Middle frontal gyrus (tissue), 1 donor: ENCODE data around the gene BLNK.

ENCODE experiments used
- DNase-seq: peaks from one replicate; pipeline ENCODE4 v3.0.0-alpha.2; 2015; ENCODE audit warnings: low spot score; ENCODE audit errors: extremely low spot score

The BLNK gene

GRCh38 chr10:96288151-96288621, 16.8 kb upstream of the BLNK start:
- DNase-seq, result no peak

GRCh38 chr10:96287392-96288105, 16.2 kb upstream of the BLNK start:
- no peak for DNase-seq

- DNase-seq, result no peak
Observed at GRCh38 chr10:96285331-96285752, 14.0 kb upstream of the BLNK start.

- no peak for DNase-seq
Observed at GRCh38 chr10:96283756-96284155, 12.4 kb upstream of the BLNK start.

- no peak for DNase-seq
Observed at GRCh38 chr10:96283351-96283750, 12.0 kb upstream of the BLNK start.

DNA sequence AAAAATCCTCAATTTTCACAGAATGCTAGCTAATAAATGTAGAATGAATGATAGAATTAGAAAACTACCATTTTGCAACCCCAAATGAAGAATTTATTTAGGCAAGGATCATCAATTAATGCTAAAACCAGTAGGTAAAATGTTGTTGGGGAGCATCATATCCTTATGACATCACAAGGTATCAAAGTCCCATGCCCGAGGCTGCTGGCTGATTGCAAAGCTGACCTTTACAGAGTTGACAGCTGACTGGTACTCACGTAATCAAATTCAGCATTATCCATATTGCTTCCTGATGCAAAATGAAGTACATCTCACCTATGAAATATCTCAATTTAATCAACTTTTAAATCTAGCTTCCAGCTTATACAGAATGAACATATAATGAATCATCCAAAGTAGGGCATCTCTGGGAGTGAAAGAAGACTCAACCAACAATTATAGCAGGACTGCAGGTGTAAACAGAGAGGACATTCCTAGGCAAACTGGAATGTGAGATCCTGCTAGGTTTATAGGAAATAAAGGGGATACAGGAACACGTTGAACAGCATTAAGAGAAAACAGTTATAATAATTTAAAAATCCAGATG, 10.2 kb upstream of the BLNK start:
- no peak for DNase-seq

GRCh38 chr10:96280859-96281258, 9.5 kb upstream of the BLNK start:
- DNase-seq, result no peak

- DNase-seq, result no peak
Observed at GRCh38 chr10:96279191-96279641, 7.8 kb upstream of the BLNK start.

DNA sequence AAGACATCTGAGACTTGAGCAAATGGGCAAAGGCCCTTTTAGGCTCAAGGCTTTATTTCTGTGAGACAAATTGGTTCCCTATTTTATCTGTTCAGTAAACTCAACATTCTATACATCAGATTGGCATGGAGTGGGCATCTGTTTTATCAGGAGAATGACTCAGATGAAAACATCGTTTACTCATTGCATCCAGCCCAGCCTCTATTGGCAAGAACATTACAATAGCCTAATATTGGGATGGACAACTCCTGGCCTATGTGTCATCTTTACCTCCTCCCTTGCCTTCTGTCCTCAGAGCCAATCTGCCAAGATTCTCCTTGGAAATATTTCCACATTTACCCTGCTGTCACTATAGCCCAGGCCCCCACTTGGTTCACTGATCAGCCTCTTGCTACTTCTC, 5.5 kb upstream of the BLNK start:
- DNase-seq, result no peak

- no peak for DNase-seq
Observed at GRCh38 chr10:96276426-96276825, 5.1 kb upstream of the BLNK start.

DNA sequence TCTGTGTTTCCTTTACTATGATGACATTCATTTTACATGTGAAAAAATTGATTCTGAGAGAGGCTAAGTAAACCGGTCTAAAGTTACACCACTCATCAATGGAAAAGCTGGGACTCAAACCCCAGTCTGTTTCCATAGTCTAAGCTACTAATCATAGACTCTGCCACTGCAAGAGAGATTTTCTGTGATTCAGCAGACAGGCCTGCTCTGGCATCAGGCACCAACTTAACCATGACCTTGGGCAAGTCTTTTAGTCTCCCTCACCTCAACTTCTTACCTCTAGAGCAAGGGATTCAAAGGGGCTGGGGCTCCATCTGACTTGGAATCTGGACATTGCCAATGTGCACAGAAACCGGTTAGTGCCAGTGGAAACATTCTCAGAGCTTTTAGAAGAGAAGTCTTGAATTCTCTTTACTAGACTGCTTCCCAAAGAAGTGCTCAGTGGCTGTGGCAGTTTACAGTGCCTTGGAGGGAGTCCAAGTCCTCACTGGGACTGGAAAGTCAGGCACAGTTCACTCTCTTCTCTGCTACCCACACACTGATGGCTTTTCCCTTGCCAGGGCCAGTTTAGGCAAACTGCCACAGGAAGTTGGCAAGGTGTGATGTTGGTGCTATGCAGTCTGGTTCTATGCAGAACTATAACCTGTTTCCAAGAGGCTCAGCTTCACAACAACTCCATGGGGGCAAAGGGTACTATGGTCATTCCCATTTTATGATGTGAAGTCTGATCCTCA, 4.5 kb upstream of the BLNK start:
- no peak for DNase-seq

- no peak for DNase-seq
Observed at GRCh38 chr10:96272316-96273280, 1.2 kb upstream of the BLNK start.

DNA sequence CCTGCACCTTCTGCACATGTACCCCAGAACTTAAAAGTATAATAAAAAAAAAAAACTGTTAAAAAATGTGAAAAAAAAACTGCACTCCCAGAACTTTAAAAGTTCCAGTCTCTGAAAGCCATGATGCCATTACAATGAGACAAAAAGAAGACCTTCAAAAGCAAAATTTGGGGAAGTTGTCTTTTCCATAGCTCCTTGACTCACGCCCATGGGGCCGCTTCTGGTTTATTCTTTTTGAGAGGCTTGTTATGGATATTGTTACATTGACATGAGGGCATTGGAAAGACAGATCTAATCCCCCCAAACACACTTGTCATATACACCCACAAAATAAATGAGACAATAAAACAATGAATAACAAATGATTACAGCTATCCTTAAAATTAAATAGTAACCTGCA, 798 bp downstream of the BLNK start:
- DNase-seq, result no peak

DNA sequence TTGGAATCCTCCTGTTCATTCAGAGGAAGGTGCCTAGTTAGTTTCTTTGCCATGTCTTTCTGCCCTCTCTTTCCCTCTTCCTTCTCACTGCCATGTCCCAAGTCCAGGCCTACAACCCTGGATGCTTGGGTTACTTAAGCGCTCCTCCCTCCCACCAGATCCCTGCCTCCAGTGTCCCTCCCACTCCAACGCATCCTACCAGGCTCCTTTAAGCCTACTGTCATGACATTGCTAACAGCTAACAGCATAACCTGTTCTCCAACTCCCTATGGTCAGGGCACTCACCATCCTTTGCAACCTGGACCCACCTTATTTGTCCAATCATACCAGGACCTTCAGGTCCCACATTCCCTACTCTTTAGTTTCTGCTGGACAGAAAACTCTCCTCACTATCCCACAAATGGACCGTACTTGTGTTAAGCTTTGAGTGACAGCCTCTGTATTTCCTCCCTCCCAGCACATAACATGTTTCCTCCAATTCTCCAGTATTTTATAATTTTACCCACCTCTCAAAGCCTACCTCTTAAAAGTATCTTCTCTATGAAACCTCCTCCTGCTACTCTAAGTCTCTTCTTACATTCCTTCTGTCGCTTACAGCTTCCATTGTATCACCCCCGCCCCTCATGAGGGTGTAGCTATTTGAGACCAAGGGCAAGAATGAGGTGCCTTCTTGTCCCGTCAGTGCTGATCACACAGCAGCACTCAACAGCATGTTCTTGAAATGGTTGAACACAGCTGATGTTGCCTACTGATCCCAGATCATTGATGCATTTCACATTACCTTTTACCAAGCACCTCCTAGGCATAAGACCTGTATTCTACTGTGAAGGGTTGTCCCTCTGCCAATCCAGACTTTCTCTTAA, 1.7 kb downstream of the BLNK start:
- DNase-seq, result no peak

DNA sequence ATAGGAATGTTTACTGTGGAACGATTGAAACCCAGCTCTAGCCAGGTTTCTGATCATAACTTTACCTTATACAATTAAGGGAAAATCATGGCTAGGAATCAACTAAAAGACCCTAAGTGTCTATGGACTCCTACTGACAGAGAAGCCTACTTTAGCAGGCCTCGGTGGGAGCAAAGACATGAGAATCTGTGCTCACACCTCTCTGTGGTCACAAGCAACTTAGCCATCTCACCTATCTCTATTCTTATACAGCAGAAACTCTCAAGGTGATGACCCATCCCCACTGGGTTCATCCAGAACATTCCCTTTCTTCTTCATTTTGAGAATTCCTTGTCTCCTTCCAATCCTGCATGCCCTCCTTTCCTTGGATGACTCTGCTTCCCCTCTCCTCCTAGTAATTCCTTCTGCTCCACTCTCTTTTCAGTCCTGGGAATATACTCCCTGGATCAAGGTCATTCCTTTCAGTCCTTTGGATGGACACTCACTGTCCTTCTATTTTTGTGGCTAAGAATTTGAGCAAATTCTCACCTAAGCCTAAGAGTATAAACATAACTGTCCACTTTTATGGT, 2.9 kb downstream of the BLNK start:
- DNase-seq, result no peak

DNA sequence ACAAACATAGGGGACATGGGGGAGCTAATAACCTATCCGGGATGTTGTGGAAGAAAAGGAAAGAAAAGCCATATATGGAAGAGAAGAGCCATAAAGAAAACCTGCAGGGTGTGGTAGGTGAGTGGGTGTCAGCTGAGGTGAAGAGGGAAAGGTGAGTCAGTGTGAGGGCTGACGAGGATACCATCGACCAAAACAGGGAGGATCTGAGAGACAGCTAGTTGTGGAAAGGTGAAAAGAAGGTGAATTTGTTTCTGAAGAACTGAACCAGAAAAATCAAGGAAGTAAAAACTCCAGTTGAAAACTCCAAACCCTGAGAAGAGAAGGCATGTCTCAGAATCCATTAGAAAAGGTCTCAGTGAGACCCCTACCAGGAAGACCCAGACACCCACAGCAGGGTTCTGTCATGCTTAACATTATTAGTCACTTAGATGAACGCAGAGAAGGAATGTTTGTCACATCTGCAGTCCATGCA, 4.1 kb downstream of the BLNK start:
- no peak for DNase-seq

DNA sequence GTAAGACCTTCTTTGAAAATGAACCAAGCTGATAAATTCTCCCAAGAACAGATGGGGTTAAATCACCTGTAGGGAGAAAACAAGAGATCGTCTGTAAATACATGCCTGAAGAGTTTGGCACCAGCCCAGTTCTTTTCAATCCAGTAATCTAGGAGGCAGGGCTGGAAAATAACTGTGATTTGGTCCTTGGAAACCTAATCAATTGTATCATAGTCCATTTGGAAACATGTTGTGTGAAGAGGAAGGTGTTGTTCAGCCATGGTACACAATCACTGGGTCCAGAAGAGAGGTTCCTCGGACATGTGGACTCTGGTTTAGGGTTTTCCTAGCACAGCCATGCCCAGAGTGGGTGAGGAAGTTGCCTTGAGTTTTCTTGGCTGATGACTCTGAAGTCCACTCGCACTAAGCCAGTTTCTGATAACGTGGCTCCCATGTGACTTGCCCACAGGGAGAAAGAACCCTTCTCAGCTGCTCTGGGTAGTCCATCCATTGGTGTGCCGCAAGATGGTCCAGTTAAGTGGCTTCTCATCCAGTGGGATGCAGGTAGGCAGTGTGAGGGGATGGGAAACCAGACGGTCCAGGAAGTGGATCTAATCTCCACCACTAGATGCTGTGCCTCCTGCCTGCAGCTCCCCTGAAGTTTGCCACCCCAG, 5.1 kb downstream of the BLNK start:
- DNase-seq, result no peak

- DNase-seq, result no peak
Observed at GRCh38 chr10:96264938-96265337, 6.4 kb downstream of the BLNK start.

DNA sequence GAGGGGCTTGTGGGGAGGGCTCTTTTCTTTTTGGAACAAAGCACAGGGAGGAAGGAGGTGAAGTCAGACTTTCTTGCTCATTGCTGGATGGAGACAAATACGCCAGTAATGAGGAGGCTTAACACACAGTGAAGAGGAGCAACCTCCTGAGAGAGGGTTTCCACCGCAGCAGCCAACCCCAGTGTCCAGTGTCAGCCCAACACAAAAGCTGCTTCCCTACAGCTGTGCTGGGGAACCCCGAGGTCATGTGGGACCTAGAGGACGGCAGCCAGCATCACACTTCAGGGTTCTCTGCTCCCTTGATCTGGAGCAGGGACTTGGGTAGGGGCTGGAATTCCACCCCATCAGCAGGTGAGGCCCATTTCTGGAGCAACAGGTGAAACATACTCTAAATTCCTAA, 7.7 kb downstream of the BLNK start:
- DNase-seq, result no peak
